Thyroid gland (tissue), 4 donors: ENCODE measurements around the gene ANKZF1. TPM values are rescaled to one million over a fixed set of nuclear protein-coding genes. Genes with fewer than 3 reads are reported as not detected.

Source experiments
- DNase-seq, 2 donors: peaks; one replicate each; pipeline ENCODE4 v3.0.0-alpha.2; 2019
- H3K27ac ChIP-seq, 3 donors: fragments of 200-600 bp; sonication (generic); 1 replicate in 2 of 3; 2 replicates in 1 of 3; pipeline ENCODE4 v1.5.1; 2016 to 2019; ENCODE audit warnings: mild to moderate bottlenecking in 1 of 3, moderate library complexity in 1 of 3
- H3K27me3 ChIP-seq: fragments of 200-600 bp; sonication (generic); one replicate; pipeline ENCODE4 v1.5.1; 2019
- H3K36me3 ChIP-seq, 2 donors: fragments of 200-600 bp; sonication (generic); one replicate each; pipeline ENCODE4 v1.5.1; 2016 to 2019
- H3K4me1 ChIP-seq, 2 donors: fragments of 200-600 bp; sonication (generic); one replicate each; pipeline ENCODE4 v1.5.1; 2017 to 2019
- H3K4me3 ChIP-seq, 3 donors: fragments of 200-600 bp; sonication (generic); replicated peaks in 1 of 3; 1 replicate in 2 of 3; 2 replicates in 1 of 3; pipeline ENCODE4 v1.5.1; 2016; ENCODE audit warnings: mild to moderate bottlenecking in 1 of 3
- H3K9me3 ChIP-seq: fragments of 200-600 bp; sonication (generic); one replicate; pipeline ENCODE4 v1.5.1; 2017
- CTCF ChIP-seq, 6 experiments: fragments of 200-600 bp in 3 of 6; fragments of 450-650 bp in 3 of 6; sonication (generic) in 3 of 6; IDR thresholded peaks; one replicate each; pipeline ENCODE4 v1.5.1; 2016 to 2019; ENCODE audit warnings: antibody characterized with exemption in 6 of 6, mild to moderate bottlenecking in 2 of 6, inconsistent platforms in 1 of 6, moderate library complexity in 1 of 6
- POLR2A ChIP-seq, 2 donors: fragments of 450-650 bp; IDR thresholded peaks; one replicate each; pipeline ENCODE4 v1.6.1; 2017; ENCODE audit warnings: antibody characterized with exemption in 2 of 2, mild to moderate bottlenecking in 2 of 2, moderate library complexity in 1 of 2
- WGBS, 2 donors: methylation state at CpG; one replicate each; pipeline ENCODE4 v1.1.5; 2017; 5-methylcytosine and 5-hydroxymethylcytosine counted together
- intact Hi-C: fragments of 100-400 bp; cut with DNase I; formaldehyde crosslinking; loops from one replicate; pipeline ENCODE4 v1.15.1; 2023
- total RNA-seq, 4 donors: library from RNA; depleted of rRNA; stranded (reverse); fragments of >200 nt; gene quantifications; one replicate each; pipeline ENCODE4 v1.2.3, GENCODE V29; 2016

ANKZF1 gene
- total RNA-seq, 4 donors from 2014 or later: 38.1 to 66.4 (median 45.5) TPM

DNA sequence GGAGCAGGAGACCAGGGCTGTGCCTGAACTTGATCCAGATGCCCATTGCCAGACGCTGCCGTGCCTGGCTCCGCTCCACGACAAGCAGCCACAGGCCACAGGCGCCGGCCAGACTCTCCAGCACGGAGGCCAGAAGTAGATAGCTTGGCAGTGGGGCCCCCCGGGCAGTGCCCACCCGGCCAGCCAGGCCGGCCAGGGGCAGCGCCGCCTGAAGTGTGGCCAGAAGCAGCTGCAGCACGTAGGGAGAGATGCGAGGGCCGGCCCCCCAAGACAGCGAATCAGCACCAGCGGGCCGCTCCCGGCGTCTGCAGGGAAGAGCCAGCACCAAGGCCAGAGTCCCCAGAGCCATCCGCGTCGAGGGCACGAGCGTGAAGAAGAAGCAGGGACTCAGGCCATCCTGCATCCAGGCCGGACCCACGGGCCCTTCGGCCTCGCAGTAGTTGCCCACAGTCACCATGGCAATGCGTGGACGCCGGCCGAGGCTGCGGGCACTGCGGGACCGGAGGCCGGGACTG lies 11.3 kb upstream of the ANKZF1 start:
- Histone ChIP-seq H3K27me3 (no peaks in the 10 kb centered on the region), H3K9me3 (no peaks in the 10 kb centered on the region), H3K36me3 (peaks cover 34 to 45% of the 10 kb centered on the region in 2 donors), H3K4me3 (peak overlapping the region in 2 of 3 donors; percentile 44 to 57), H3K27ac (peak overlapping the region; percentile 73 to 97 (median 89)), H3K4me1 (peaks cover 22 to 23% of the 10 kb centered on the region in 2 donors)
- intact Hi-C loops: no loop called here
- TF ChIP-seq CTCF (IDR thresholded peaks at IDR 0.05) (no peak), POLR2A (IDR thresholded peaks at IDR 0.05) (no peak)
- DNase-seq: peak in 1 of 2 donors; percentile 74
- WGBS, 2 donors: 0% methylated on average over 15 of the region's 37 CpGs; no CpG with 5 or more reads in 1 of the 2 donors

GRCh38 chr2:219218732-219219701 lies 10.6 kb upstream of the ANKZF1 start, which contains the start of gene ABCB6:
TSS of gene ABCB6 (minus strand) at chr2:219218958. CDS start at chr2:219218673, 285 bp downstream.
- 14 to 26% methylated on average over 25 to 52 of the region's 71 CpGs for WGBS, 2 donors
- H3K27me3 ChIP-seq: no peaks in the 10 kb centered on the region
- intact Hi-C loops: no loop called here
- peak; percentile 99 for DNase-seq
- peak within 1 kb of the TSS; percentile 73 to 97 (median 89) for H3K27ac ChIP-seq
- H3K4me3 ChIP-seq: peak within 1 kb of the TSS in 2 of 3 donors; percentile 44 to 57
- peaks cover 22 to 23% of the 10 kb centered on the region in 2 donors for H3K4me1 ChIP-seq
- TF ChIP-seq POLR2A (IDR thresholded peaks at IDR 0.05) (peak; percentile 18 to 89), CTCF (IDR thresholded peaks at IDR 0.05) (no peak)
- H3K9me3 ChIP-seq: no peaks in the 10 kb centered on the region
- H3K36me3 ChIP-seq: peaks cover 36 to 45% of the 10 kb centered on the region in 2 donors

GRCh38 chr2:219219784-219220532 lies 9.6 kb upstream of the ANKZF1 start:
- no peak for DNase-seq
- no peak for TF ChIP-seq CTCF (IDR thresholded peaks at IDR 0.05)
- TF ChIP-seq POLR2A (IDR thresholded peaks at IDR 0.05): no peak
- WGBS, 2 donors: 89 to 94% methylated on average over 13 to 18 of the region's 18 CpGs
- H3K27ac ChIP-seq: peak overlapping the region in 1 of 3 donors; percentile 73
- H3K9me3 ChIP-seq: no peaks in the 10 kb centered on the region
- H3K27me3 ChIP-seq: no peaks in the 10 kb centered on the region
- peaks cover 22 to 23% of the 10 kb centered on the region in 2 donors for H3K4me1 ChIP-seq
- H3K36me3 ChIP-seq: peaks cover 44 to 45% of the 10 kb centered on the region in 2 donors
- H3K4me3 ChIP-seq: no peak overlapping the region
- intact Hi-C loops: no loop called here

DNA sequence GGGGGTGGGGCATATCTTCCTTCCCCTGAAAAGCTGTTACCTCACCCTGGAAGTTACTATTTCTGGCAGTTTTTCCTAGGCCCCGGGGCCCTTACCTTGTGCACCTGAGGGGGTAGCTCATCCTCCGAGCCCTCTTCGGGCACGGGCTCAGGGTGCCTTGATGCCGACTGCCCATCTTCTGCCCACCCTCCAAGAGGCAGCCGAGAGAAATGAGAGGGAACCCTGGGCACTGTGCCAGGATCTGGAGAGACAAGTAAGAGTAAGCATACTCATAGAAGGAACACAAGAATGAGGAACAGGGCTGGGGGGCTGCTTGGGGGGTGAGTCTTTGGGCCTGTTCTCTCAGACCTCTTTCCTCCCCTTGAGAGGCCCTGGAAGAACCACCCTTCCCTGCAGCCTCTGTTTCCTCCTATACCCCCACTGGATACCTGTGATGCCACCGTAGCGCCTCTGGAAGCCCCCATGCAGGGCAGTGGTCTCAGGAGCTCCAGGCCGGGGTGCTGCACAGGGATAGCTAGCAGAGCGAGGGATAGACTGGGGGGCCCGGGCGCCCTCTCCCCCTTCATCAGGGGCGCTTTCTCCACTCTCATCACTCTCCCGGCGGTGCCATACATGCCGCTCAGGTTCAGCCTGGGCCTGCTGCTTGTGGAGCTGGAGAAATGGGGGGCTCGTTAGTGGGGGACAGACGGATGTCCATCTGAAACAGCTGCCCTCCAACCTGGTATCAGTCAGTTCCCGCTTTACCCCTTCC lies 8.8 kb upstream of the ANKZF1 start:
- Histone ChIP-seq H3K9me3 (no peaks in the 10 kb centered on the region), H3K4me3 (no peak overlapping the region), H3K27me3 (no peaks in the 10 kb centered on the region), H3K27ac (no peak overlapping the region), H3K36me3 (peaks cover 51 to 53% of the 10 kb centered on the region in 2 donors), H3K4me1 (peaks cover 22 to 23% of the 10 kb centered on the region in 2 donors)
- DNase-seq: no peak
- WGBS, 2 donors: 85 to 86% methylated on average over 19 of the region's 19 CpGs
- TF ChIP-seq CTCF (IDR thresholded peaks at IDR 0.05) (no peak), POLR2A (IDR thresholded peaks at IDR 0.05) (no peak)
- intact Hi-C loops: no loop called here
